Gastroesophageal sphincter (tissue), 4 donors: ENCODE measurements around the gene HOXA10. TPM values are rescaled to one million over a fixed set of nuclear protein-coding genes. Genes with fewer than 3 reads are reported as not detected.

Source experiments
- ATAC-seq: fragments of 150-250 bp; one replicate; pipeline ENCODE4 v1.9.1; 2016; ENCODE audit warnings: mild to moderate bottlenecking, moderate library complexity
- H3K27ac ChIP-seq, 4 donors: fragments of 200-600 bp; sonication (generic) in 3 of 4; 1 replicate in 3 of 4; 2 replicates in 1 of 4; pipeline ENCODE4 v1.5.1; 2016 to 2019
- H3K27me3 ChIP-seq: fragments of 200-600 bp; sonication (generic); one replicate; pipeline ENCODE4 v1.5.1; 2019
- H3K36me3 ChIP-seq, 2 donors: fragments of 200-600 bp; sonication (generic); one replicate each; pipeline ENCODE4 v1.5.1; 2019; ENCODE audit warnings: control low read depth in 1 of 2
- H3K4me1 ChIP-seq, 3 donors: fragments of 200-600 bp; sonication (generic); 1 replicate in 2 of 3; 2 replicates in 1 of 3; pipeline ENCODE4 v1.5.1; 2016 to 2019; ENCODE audit warnings: control low read depth in 2 of 3
- H3K4me3 ChIP-seq, 2 donors: fragments of 200-600 bp; sonication (generic); one replicate each; pipeline ENCODE4 v1.5.1; 2019; ENCODE audit warnings: mild to moderate bottlenecking in 1 of 2, moderate library complexity in 1 of 2
- H3K9me3 ChIP-seq, 3 donors: fragments of 200-600 bp; sonication (generic); one replicate each; pipeline ENCODE4 v1.5.1; 2017 to 2019; ENCODE audit warnings: control low read depth in 2 of 3
- EP300 ChIP-seq: sonication (generic); formaldehyde crosslinking; IDR thresholded peaks from one replicate; pipeline ENCODE4 v1.6.1; 2017; ENCODE audit warnings: antibody characterized with exemption, mild to moderate bottlenecking
- POLR2A ChIP-seq, 2 donors: fragments of 450-650 bp; IDR thresholded peaks; one replicate each; pipeline ENCODE4 v1.6.1; 2017; ENCODE audit warnings: antibody characterized with exemption in 2 of 2, mild to moderate bottlenecking in 2 of 2, moderate library complexity in 1 of 2
- POLR2AphosphoS5 ChIP-seq: sonication (generic); formaldehyde crosslinking; IDR thresholded peaks from one replicate; pipeline ENCODE4 v1.6.1; 2017; ENCODE audit warnings: antibody characterized with exemption
- WGBS, 2 donors: methylation state at CpG; one replicate each; pipeline ENCODE4 v1.1.5; 2018; ENCODE audit warnings: low coverage in 1 of 2; 5-methylcytosine and 5-hydroxymethylcytosine counted together
- total RNA-seq, 4 donors: library from RNA; depleted of rRNA; stranded (reverse); fragments of >200 nt; gene quantifications; one replicate each; pipeline ENCODE4 v1.1.0, GENCODE V29; 2016
- TF ChIP-seq, protein P1 (sequence below), 4 experiments: fragments of 200-600 bp in 2 of 4; fragments of 450-650 bp in 2 of 4; sonication (generic) in 1 of 4; IDR thresholded peaks; one replicate each; pipeline ENCODE4 v1.5.1; 2017 to 2019; ENCODE audit warnings: antibody characterized with exemption in 4 of 4, mild to moderate bottlenecking in 2 of 4, moderate library complexity in 2 of 4

The HOXA10 gene
- total RNA-seq, 4 donors from 2014 or later = 0.67 TPM; not detected in 3

DNA sequence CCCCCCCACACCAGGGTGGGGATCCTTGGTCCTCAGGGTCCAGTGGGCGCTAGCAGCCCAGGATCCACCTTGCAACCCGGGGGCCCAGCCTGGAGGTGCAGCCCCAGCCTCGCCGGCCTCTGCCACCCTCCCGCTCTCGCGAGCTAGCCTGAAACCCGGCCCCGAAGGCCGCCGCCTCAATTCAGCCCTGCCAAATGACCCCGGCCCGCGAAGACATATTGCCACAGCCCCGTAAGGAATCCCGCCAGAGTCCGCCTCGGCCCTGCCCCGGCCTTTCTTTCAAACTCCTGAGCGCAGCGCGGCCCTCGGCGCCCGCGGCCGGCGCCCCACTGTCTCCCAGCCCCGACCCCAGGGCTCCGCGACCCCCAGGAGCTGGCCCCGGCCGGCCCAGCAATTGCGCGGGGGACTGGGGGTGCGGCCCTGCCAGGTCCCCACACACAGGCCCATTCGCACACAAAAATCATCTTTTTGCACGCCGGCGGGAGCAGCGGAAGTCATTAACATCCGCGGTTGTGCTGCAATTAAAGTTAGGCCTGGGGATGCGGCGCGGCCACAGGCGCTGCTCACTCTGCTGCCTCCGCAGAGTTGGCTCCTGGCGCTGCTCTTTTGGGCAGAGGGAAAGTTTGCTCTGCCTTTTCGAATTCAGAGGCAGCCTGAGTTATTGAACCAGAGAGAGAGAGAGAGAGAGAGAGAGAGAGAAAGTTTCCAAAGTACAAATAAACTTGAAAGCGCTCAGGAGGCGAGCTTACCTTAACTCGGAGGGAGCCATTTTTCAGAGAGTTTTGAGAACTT lies 34.6 kb downstream of the HOXA10 start:
- WGBS, 2 donors = 19 to 35% methylated on average over 3 to 8 of the region's 53 CpGs
- no peak for ATAC-seq
- peak overlapping the region; percentile 90 to 100 (median 98) for H3K27ac ChIP-seq
- H3K4me3 ChIP-seq = peak overlapping the region; percentile 31 to 94
- H3K27me3 ChIP-seq = no peaks in the 10 kb centered on the region
- H3K9me3 ChIP-seq = no peaks in the 10 kb centered on the region
- no peaks in the 10 kb centered on the region for H3K36me3 ChIP-seq
- peaks cover 12 to 74% (median 12%) of the 10 kb centered on the region in 3 donors for H3K4me1 ChIP-seq
- TF ChIP-seq, protein P1, sequence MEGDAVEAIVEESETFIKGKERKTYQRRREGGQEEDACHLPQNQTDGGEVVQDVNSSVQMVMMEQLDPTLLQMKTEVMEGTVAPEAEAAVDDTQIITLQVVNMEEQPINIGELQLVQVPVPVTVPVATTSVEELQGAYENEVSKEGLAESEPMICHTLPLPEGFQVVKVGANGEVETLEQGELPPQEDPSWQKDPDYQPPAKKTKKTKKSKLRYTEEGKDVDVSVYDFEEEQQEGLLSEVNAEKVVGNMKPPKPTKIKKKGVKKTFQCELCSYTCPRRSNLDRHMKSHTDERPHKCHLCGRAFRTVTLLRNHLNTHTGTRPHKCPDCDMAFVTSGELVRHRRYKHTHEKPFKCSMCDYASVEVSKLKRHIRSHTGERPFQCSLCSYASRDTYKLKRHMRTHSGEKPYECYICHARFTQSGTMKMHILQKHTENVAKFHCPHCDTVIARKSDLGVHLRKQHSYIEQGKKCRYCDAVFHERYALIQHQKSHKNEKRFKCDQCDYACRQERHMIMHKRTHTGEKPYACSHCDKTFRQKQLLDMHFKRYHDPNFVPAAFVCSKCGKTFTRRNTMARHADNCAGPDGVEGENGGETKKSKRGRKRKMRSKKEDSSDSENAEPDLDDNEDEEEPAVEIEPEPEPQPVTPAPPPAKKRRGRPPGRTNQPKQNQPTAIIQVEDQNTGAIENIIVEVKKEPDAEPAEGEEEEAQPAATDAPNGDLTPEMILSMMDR (IDR thresholded peaks at IDR 0.05) = no peak
- TF ChIP-seq EP300 (no peak), POLR2AphosphoS5 (no peak), POLR2A (IDR thresholded peaks at IDR 0.05) (peak in 1 of 2 donors; percentile 14)

DNA sequence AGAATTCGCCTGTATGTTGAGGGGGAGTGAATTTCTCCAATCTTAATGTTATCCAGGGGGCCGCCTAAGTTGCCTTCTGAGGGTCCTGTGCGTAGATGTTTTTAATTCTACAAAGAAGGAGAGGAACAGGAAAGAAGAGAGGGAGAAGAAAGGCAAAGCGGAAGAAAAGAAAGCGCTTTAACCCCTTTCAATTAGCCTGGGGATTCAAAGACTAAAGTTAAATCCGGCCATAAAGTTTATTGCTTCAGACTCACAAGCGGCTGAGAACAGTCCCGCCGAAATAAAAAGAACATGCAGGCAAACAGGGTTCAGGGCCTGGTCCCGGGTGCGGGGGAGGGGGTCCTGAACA lies 35.2 kb downstream of the HOXA10 start:
- Histone ChIP-seq H3K27ac (peak overlapping the region; percentile 90 to 100 (median 98)), H3K36me3 (no peaks in the 10 kb centered on the region), H3K4me1 (peaks cover 12 to 75% (median 12%) of the 10 kb centered on the region in 3 donors), H3K27me3 (no peaks in the 10 kb centered on the region), H3K4me3 (peak overlapping the region; percentile 31 to 94), H3K9me3 (no peaks in the 10 kb centered on the region)
- TF ChIP-seq EP300 (no peak), POLR2AphosphoS5 (no peak), POLR2A (IDR thresholded peaks at IDR 0.05) (no peak)
- TF ChIP-seq, protein P1 (IDR thresholded peaks at IDR 0.05) = no peak
- 34 to 38% methylated on average over 3 to 5 of the region's 11 CpGs for WGBS, 2 donors
- no peak for ATAC-seq

DNA sequence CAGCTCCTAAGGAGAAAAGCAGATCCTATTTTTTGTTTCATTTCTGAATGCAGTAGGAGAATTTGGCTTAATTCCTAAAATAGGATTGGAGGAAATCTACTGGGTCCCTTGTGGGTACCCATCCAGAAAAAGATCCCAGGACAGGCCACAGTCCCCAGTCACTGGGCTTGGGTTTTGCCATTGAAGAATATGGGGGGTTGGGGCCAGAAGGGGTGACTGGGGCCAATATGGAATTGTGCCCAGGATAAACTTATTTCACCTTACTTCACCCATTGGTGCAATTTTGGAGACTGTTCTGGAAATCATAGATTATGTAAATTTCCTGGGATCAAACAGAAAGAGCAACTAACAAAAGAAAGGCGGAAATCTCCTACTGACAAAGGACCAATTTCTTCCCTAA lies 35.6 kb downstream of the HOXA10 start:
- WGBS, 2 donors = 40 to 64% methylated on average over 1 of the region's 1 CpG
- Histone ChIP-seq H3K27ac (peak overlapping the region; percentile 90 to 100 (median 98)), H3K9me3 (no peaks in the 10 kb centered on the region), H3K36me3 (no peaks in the 10 kb centered on the region), H3K4me1 (peaks cover 12 to 76% (median 12%) of the 10 kb centered on the region in 3 donors), H3K27me3 (no peaks in the 10 kb centered on the region), H3K4me3 (peak overlapping the region; percentile 31 to 94)
- ATAC-seq = no peak
- TF ChIP-seq POLR2A (IDR thresholded peaks at IDR 0.05) (no peak), POLR2AphosphoS5 (no peak)
- TF ChIP-seq, protein P1 (IDR thresholded peaks at IDR 0.05) = no peak

DNA sequence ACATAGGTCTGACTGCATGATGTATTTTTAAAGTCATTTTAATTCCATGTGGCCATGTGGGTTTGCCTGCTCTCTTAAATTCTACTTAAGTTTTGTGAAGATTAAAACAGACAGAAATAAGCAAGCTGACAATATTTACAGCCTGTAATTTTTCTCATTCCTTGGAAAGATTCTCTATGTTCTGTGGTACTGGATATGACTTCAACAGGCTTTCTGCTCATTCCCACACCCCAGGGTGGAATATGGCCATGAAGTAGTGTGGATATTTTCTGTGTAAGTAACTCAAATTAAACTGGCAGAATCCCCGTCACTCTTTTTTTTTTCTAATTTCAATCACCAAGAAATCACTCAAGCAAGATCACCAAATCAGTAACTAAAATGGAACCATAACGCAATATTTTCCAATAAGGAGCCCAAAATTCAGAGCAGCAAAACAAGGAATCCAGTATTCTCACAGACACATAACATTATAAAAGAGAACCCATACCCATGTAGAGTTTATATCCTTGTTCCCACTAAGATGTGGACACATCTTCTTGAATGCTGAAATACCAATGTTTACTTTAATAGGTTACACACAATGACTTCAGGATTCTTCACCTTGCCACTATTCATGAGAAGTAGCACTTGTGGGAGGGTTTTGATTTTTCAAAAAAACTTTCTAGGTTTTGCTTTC lies 36.3 kb downstream of the HOXA10 start:
- ATAC-seq = no peak
- peak overlapping the region; percentile 90 to 100 (median 98) for H3K27ac ChIP-seq
- WGBS, 2 donors = 47 to 63% methylated on average over 2 of the region's 2 CpGs

More for the DNA sequence above, 36.3 kb downstream of the HOXA10 start:
- Histone ChIP-seq H3K4me3 (no peak overlapping the region), H3K4me1 (peaks cover 12 to 83% (median 12%) of the 10 kb centered on the region in 3 donors), H3K27me3 (no peaks in the 10 kb centered on the region), H3K9me3 (no peaks in the 10 kb centered on the region), H3K36me3 (no peaks in the 10 kb centered on the region)
- no peak for TF ChIP-seq EP300
- TF ChIP-seq, protein P1 (IDR thresholded peaks at IDR 0.05) = no peak
- peak; percentile 45 for TF ChIP-seq POLR2AphosphoS5
